Measurements from ENCODE around the gene MAP2K5. TPM values are rescaled to one million over a fixed set of nuclear protein-coding genes. Genes with fewer than 3 reads are reported as not detected.

MAP2K5 gene
- polyA plus RNA-seq, 3 donors, result 18.9 to 26.7 (median 21.6) TPM

DNA sequence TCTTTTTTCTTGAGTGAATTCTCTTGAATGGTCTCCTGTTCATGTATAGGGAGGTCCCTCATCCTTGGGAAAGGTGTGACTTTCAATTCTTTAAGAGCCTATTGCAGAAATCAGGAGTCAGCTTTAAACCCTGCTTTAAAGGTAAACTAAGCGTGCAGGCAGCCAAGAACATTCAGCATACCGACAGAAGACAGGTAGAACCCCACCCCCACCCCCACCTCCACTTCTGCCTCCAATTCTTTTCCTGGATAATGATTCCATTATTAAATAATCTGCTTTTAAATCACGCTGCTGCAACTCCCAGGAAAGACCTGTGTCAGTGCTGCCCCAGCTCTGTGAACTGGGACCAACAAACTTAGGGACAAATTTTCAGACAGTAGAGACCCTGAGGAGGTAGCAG lies 233.5 kb downstream of the MAP2K5 start:
- DNase-seq (ENCODE audit: low read depth in 3 of 3, low spot score in 2 of 3), result no peak

DNA sequence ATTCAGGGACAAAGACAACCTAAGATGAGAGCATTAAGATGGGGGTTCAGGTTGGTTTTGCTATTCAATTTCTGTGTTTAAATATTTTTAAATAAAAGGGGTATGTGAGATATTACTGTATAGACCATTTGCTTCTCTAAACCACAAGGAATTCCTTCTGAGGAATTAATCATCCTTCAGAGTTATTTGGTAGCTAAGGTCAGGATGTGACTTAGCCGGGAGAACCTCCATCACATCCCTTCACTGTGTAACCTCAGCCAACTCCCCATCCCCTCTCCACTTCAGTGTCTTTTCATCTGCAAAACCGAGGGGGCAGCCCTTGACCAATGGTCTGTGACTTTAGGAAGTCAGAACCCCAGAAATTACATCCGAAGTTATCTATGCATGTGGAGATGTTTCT lies 234.1 kb downstream of the MAP2K5 start:
- no peak for DNase-seq (ENCODE audit: low read depth in 3 of 3, low spot score in 2 of 3)

DNA sequence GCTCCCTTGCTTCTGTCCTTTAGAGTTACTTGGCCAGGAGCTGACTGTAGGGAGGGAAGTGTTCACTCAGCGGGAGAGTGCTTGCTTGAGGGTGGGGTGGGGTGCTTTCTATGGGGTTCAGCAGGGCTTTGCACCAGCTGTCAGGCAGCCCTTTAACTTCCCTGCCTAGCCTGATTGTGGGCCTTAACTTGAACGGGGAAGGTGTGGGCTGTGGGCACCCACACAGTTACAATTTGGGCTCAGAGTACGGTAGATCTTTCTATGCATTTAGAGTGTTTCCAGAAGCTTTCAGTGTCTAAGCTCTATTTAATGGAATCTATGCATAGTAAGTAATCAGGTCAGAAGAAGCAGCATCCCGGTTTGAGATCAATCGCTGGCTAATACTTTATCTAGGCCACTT lies 234.6 kb downstream of the MAP2K5 start:
- DNase-seq (ENCODE audit: low read depth in 3 of 3, low spot score in 2 of 3), result no peak

DNA sequence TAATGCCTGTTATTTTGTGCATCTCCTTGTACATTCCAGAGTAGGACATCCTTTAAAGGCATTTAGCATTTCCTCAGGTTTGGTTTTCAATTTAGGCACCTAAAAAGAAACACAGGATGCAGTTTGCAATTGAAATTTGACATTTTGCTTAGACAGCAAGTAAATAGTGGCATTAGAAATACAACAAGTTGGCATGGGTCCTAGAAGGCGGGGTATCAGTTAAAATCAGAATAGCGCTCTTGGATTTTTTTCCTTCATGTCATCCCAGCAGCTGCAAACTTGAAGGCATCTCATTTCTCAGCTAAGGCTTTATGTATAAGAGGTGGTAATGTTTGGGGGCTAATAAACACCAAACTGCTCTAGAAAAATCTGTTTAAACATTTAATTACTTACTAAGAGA lies 235.3 kb downstream of the MAP2K5 start:
- no peak for DNase-seq (ENCODE audit: low read depth in 3 of 3, low spot score in 2 of 3)

DNA sequence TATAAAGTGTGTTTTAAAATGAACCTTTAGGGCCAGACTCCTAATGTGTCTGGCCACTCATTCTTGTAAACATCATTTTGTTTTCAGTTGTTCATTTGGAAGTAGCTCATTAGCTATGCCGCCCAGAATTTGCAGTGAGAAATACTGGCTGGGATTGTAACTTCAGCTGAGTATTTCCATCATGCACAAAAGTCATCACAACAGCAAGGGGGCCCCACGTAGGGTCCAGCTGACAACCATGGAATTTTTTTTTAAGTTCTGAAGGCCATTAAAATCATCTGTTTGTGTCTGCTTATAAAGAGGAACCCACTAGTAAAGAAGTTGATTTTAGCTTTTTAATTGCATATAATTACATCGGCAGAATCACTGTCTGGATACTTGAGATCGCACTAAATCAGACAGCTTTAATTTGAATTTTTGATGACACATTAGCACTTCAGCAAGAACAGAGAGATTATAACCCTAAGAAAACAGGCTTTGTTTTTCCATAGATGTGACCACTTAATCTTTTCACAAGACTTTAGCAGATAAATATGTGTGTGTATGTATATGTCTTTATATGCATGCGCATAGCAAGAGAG lies 236.6 kb downstream of the MAP2K5 start:
- DNase-seq (ENCODE audit: low read depth in 3 of 3, low spot score in 2 of 3), result no peak

DNA sequence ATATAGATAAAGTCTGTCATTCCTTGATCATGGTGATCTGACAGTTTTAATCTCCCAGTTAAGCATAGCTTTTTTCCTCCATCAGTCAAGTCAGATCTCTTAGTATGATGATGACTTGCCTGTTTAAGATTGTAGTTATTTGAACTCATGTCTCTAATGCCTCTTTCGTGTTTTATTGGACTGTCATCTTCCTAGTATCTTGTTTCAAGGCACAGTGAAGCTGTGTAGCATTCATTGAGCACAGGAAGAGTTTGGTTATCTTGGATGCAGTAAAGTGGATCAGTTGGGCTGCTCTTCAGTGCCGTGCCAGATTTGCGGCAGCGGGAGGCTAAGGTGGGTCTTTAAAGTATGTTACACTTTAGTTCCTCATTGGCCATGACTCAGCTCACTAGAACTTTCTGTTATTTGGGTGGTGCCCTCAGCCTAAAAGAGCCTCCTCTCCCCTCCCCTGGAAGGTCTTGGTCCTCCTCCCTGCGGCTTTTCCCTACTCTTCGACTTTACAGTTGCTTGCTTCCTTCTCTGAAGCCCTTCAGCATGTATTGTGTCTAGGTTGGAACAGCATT lies 237.1 kb downstream of the MAP2K5 start:
- DNase-seq (ENCODE audit: low read depth in 3 of 3, low spot score in 2 of 3), result no peak

DNA sequence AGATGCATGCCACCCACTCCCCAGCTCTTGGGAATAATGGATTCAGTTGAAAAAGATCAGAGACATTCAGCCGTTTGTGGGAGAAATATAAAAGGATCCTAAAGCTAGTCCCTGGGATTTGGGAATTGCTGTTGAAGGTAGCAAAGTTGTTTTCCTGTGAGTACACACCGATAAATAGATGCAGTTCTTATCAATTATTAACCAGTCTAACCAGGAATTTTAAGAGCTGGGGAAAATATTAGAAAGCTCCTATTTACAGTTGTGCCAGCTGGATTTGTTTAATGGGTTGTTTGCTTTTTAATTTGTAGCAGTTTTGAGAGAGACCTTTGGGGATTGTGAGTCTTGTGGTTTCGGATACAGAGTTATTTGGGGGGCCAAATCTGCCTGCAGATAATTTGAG lies 238.6 kb downstream of the MAP2K5 start:
- DNase-seq (ENCODE audit: low read depth in 3 of 3, low spot score in 2 of 3), result no peak

DNA sequence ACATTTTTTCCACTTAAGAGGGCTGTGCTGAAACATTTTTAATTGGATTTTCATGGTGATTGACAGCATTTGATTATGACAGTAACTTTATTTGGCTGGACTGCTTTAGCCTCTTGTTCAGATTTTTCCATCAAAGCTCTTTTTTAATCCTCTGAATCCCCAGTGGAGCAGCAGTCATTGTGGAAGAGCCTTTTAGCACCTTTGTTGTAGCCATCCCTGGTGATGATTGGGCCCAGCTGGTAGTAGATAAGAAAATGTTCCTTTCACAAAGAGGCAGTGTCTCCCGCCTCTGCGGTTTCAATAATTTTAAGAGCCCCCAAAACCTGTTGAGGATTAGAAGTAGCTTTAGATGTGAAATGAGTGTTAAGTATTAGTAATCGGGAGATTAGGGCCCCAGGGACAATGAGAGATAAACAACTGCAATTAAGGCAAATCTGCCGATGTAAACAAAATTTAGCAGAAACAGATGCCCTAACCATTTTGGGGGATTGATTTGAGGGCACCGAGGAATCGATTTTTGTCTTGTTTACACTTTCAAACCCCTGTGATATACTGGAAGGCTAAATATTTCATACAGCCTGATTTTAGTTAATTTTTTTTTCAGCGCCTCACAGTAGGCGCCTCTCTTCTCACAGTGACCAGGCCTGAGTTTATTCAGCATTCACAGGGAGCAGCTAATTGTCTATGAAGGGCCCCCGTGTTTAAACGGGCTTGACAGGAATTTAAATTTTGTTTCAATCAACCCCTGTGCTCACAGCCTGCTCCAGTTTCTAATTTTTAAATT lies 239.6 kb downstream of the MAP2K5 start:
- no peak for DNase-seq (ENCODE audit: low read depth in 3 of 3, low spot score in 2 of 3)

DNA sequence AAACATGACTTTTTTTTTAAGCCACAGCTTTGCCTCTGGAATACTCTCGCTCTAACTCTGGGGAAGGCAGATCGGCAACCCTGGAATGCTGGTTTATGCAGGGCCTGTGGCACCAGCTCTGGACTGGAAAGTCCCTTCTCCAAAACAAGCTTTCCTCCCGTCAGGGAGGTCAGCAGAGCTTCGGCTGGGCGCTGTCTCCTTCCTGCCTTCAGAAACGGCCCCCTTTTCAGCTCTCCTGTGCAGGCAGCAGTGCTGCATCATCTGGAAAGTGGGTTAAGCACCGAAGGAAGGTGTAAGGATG lies 240.1 kb downstream of the MAP2K5 start:
- no peak for DNase-seq (ENCODE audit: low read depth in 3 of 3, low spot score in 2 of 3)

DNA sequence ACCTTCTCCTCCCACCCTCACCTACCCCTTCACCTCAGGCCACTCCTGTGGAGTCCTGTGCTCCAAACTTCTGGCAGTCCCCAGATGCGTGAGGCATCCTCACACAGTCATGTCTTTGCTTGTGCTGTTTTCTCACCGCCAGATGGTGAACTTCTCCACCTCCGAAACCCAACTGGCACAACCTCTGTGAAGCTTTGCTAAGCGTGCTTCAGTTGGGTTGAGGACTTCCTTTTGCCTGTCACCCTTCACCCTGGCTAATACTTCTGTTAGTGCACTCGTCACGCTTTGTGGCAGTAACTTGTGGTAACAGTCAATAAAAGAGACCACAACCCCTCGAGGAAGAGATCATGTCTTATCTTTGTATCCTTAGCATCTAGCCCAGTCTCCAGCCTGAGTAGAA lies 240.8 kb downstream of the MAP2K5 start:
- no peak for DNase-seq (ENCODE audit: low read depth in 3 of 3, low spot score in 2 of 3)

DNA sequence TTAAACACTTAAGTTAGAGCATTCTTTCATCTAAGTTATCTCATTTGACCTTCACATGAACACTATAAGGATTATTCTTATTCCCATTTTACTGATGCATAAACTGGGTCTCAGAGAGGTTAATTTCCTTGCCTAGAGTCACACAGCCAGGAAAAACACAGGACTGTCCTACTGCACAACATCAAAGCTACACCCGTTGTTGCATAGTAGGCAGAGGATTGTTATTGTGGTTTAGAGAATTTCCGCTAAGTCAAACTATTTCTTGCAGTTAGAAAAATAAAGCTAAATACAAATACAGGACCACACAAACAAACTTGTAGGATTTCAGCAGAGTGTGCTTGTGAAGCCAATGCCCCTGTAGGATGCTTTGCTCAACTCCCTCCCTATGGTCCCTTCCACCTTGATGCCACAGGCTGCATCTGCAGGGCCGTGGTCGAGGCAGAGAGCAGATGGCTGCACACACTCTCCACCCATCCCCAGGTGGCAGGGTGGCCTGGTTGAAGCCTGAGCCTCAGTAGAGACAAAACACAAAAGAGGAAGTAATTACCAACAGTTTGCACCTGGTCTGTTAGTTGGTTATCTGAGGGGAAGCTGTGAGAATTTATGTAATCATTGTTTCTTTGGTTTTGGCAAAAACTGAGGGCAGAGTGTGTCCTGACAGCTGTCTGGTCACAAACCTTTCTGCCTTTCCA lies 241.7 kb downstream of the MAP2K5 start:
- DNase-seq (ENCODE audit: low read depth in 3 of 3, low spot score in 2 of 3), result no peak

DNA sequence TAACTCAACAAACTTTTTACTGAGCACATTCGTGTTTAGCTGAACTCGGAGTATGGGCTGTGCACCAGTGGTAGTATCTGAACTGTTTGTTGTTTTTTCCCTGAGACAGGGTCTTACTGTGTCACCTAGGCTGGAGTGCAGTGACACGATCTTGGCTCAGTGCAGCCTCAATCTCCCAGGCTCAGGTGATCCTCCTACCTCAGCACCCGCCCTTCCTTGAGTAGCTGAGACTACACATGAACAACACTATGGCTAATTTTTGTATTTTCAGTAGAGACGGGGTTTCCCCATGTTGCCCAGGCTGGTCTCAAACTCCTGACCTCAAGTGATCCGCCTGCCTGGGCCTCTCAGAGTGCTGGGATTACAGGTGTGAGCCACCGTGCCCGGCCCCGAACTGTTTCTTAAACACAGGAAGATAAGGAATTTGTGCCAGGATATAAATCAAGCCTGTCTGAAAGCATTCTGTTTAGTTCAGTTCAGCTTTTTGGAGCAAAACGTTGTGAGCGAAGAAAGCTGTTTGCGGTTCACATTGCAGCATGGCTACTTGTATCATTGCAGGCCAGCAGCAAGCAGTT lies 242.4 kb downstream of the MAP2K5 start:
- no peak for DNase-seq (ENCODE audit: low read depth in 3 of 3, low spot score in 2 of 3)

DNA sequence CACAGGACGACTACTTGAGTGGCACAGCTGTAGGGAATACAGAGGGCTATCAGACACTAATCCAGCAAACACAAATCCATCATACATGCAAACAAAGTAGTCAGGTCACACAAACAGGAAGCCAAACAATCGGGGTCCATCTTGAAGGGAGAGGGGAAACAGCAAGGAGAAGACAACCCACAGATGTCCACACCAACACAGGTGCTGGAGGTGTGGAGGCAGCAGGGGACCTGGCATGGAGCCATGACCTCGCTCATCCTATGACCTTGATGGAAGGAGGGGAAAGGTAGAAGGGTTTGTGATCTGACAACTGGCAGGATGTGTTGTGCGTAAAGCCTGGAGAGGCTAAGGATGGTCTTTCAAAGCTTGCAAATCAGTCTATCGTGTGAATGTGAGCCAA lies 242.9 kb downstream of the MAP2K5 start:
- no peak for DNase-seq (ENCODE audit: low read depth in 3 of 3, low spot score in 2 of 3)

DNA sequence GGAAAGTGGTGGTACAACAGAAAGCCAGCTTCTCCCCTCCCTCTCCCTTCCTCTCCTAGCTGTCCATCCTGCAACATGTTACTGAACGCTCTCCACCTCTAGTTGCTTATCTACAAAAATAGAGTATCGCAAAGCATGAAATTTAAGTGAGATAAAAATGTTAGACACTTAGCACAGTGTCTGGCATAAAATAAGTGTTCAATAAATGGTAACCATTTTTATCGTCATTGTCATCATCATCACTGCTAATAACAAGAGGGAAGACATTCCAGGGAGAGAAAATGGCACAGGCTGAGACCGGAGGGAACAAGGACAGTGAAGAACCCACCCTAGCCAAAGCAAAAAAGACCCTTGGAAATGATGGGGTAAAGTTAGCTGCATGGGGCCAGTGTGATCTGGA lies 244.1 kb downstream of the MAP2K5 start:
- DNase-seq (ENCODE audit: low read depth in 3 of 3, low spot score in 2 of 3), result no peak

DNA sequence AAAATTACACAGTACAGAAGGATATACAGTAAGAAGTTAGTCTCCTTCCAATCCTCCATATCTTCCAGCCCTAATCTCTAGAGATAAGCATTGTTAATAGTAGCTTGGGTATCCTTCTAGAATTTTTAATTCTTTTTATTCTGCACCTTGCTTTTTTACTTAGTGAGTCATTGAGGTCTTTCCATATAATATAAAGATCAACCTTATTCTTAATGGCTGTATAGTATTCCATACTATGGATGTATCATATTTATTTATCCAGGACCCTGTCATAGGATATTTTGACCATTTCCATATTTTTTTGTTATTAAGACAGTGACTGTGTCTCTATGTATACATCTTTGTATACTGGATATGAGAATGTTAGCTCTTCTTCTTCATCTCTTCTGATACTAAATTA lies 246.5 kb downstream of the MAP2K5 start:
- DNase-seq (ENCODE audit: low read depth in 3 of 3, low spot score in 2 of 3), result no peak

DNA sequence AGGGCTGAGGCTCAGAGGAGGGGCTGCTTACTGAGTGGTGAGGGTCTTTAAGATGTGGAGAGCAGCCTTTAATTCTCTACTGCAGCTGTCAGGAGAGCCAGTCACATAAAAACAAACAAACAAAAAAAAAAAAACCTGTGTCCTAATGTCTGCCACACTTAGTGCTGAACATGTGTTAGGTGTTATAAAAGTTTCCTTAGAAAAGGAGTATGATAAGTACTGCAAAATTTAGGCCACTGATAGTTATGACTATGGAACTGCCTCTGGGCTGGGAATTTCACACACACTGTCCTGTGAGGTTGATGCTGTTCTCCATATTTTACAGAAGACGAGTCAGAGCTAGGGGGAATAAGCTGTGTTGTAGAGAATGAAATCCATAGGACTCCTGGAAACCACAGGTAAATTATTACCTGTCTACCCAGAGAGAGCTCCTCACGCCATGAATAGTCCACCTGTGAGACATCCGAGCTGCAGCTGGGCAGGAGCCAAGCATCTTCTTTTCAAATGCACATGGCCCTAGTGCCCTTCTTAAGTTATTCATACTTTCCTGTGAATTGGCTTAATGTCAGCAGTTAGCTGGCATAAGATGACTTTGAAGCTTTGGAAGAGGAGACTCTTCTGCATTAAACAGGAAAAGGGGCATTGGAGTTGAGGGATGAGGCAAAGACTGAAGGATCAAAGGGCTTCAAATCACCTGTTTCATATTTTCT lies 248.3 kb downstream of the MAP2K5 start:
- no peak for DNase-seq (ENCODE audit: low read depth in 3 of 3, low spot score in 2 of 3)

DNA sequence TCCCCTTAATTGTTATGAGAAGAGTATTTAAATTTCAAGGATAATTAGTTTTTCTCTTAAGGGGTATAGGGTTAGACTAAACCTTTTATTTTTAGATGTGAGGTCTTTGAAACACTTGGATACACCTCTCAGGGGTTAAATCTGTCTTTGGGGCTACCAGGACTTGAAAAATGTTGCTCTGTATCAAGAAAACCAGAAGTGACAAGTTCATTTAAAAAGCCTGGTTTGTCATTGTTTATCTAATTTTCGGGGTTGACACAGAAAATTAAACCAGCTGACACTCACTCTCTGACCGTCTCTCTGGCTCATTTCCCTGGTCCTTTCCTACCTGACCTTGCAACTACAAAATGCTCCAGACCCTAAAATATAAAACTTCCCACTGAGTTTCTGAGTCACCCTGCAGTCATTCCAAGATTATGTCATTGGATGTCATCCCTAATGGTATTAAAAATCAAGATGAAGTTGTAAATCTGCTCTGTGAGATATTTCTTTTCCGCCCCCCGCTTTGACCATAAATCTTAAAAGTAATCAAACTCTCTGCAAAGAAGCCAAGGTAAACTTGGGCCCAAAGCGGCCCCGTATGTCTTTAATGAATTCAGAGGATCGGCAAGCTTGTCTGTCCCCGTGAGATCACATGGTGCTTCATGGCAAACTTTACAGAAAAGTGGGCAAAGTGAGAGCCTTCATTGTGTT lies 249.9 kb downstream of the MAP2K5 start:
- peak in 1 of 3 donors; percentile 39 for DNase-seq (ENCODE audit: low read depth in 3 of 3, low spot score in 2 of 3)

DNA sequence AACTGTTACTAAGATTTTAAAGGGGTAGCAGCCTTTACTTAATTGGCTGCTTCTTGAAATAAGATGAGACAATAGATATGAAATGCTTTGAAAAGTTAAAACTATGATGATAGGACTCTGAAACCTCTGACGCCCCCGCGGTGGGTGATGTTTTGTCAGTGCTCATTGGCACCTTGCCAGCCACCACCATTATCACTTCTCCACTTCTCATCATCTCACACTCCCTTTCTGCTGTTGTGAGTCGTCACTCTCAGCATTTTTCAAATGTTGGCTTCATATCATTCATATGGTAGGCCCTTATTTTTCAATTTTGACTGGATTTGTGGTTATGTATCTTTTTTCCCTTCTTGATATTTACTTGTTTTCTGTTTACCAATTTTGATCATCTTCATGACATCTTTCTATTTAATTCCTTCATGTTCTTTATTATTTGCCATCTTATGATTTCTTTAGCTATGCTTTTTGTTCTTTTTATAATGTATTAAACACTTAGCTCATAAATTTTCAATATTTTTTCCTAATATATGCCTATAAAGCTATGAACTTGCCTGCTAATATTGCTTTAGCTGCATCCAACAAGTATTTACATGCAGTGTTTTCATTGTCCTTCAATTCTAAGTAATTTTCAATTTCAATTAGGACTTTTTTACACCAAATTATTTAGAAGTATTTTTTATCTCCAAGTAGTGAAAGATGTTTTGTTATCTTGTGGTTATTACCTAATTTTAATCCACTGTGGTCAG lies 252.5 kb downstream of the MAP2K5 start:
- no peak for DNase-seq (ENCODE audit: low read depth in 3 of 3, low spot score in 2 of 3)

Data from right renal cortex interstitium (tissue), 3 donors.